Activated naive CD8-positive, alpha-beta T cell treated with anti-CD3 and anti-CD28 coated beads for 36 hours (primary cell): ENCODE measurements around the gene SLC24A3. TPM values are rescaled to one million over a fixed set of nuclear protein-coding genes. Genes with fewer than 3 reads are reported as not detected.

Source experiments
- DNase-seq: peaks from one replicate; pipeline ENCODE4 v3.0.0; 2021
- H3K27ac Mint-ChIP-seq: one replicate; pipeline ENCODE4 v1.8.0; 2022; ENCODE audit warnings: mild to moderate bottlenecking, moderate library complexity, mixed read lengths
- H3K27me3 Mint-ChIP-seq: one replicate; pipeline ENCODE4 v1.8.0; 2022; ENCODE audit warnings: mild to moderate bottlenecking, mixed read lengths
- H3K36me3 Mint-ChIP-seq: one replicate; pipeline ENCODE4 v1.8.0; 2021; ENCODE audit warnings: mild to moderate bottlenecking, mixed read lengths
- H3K4me1 Mint-ChIP-seq: one replicate; pipeline ENCODE4 v1.8.0; 2021; ENCODE audit warnings: mixed read lengths
- H3K4me3 Mint-ChIP-seq: one replicate; pipeline ENCODE4 v1.8.0; 2022; ENCODE audit warnings: mild to moderate bottlenecking, moderate library complexity, mixed read lengths
- H3K9me3 Mint-ChIP-seq: one replicate; pipeline ENCODE4 v1.8.0; 2022; ENCODE audit warnings: mixed read lengths
- total RNA-seq, 2 experiments: library from RNA; stranded (reverse); gene quantifications; one replicate each; pipeline ENCODE4 v1.2.3, GENCODE V29; 2021

Gene SLC24A3
- total RNA-seq, 2 experiments from 2014 or later = not detected

GRCh38 chr20:19408971-19409370 lies 196.5 kb downstream of the SLC24A3 start:
- Mint-ChIP-seq H3K27me3 (peaks cover 7% of the 10 kb centered on the region), H3K9me3 (no peaks in the 10 kb centered on the region), H3K36me3 (no peaks in the 10 kb centered on the region), H3K4me3 (no peak overlapping the region), H3K4me1 (no peaks in the 10 kb centered on the region), H3K27ac (no peak overlapping the region)
- no peak for DNase-seq

DNA sequence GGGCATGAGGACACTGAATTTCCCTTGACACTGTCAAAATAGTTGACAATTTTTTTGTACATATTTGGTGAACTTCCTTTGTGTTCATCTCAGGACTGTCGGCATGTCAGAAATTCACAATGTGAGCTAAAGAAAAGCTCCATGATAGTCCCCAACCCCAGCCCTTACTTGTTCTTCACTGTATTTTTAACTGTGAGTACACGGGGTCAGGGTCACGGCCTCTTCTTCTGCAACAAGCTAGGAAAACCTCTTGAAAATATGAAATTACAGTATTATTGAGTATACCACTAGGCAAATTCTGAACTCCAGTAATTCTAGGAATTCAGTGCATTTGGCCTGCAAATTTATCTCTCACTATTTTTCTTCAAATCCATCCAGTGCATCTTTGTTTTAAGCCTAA lies 199.4 kb downstream of the SLC24A3 start:
- Mint-ChIP-seq H3K27me3 (peaks cover 5% of the 10 kb centered on the region), H3K27ac (no peak overlapping the region), H3K36me3 (no peaks in the 10 kb centered on the region)

GRCh38 chr20:19412254-19412653 lies 199.8 kb downstream of the SLC24A3 start:
- no peaks in the 10 kb centered on the region for H3K4me1 Mint-ChIP-seq
- no peak overlapping the region for H3K4me3 Mint-ChIP-seq
- no peaks in the 10 kb centered on the region for H3K9me3 Mint-ChIP-seq
- no peak for DNase-seq
- H3K36me3 Mint-ChIP-seq = no peaks in the 10 kb centered on the region
- peaks cover under 1% of the 10 kb centered on the region for H3K27me3 Mint-ChIP-seq
- no peak overlapping the region for H3K27ac Mint-ChIP-seq

More for the DNA sequence above, 199.4 kb downstream of the SLC24A3 start:
- no peak overlapping the region for H3K4me3 Mint-ChIP-seq
- H3K4me1 Mint-ChIP-seq = no peaks in the 10 kb centered on the region
- H3K9me3 Mint-ChIP-seq = no peaks in the 10 kb centered on the region
- no peak for DNase-seq

DNA sequence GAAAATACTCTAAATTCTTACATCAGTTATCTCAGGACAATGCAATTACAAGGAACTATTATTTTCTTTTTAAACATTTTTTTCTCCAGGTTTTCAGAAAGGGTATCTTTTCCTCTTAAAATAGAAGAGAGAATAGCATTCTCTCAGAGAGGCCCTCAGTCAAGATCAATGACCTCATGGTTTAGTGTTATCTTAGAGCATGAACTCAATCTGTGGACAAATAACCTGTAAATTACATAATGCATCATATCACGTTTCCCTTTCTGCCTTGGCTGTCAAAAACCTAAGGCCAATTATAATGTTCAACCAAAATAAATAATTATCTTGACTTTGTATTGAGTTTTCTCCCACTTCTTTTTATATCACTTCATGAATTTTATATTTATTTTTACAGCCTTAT lies 202.2 kb downstream of the SLC24A3 start:
- no peaks in the 10 kb centered on the region for H3K36me3 Mint-ChIP-seq
- no peaks in the 10 kb centered on the region for H3K4me1 Mint-ChIP-seq
- no peak overlapping the region for H3K4me3 Mint-ChIP-seq
- no peak overlapping the region for H3K27ac Mint-ChIP-seq
- no peaks in the 10 kb centered on the region for H3K9me3 Mint-ChIP-seq
- no peak for DNase-seq
- H3K27me3 Mint-ChIP-seq = no peaks in the 10 kb centered on the region

DNA sequence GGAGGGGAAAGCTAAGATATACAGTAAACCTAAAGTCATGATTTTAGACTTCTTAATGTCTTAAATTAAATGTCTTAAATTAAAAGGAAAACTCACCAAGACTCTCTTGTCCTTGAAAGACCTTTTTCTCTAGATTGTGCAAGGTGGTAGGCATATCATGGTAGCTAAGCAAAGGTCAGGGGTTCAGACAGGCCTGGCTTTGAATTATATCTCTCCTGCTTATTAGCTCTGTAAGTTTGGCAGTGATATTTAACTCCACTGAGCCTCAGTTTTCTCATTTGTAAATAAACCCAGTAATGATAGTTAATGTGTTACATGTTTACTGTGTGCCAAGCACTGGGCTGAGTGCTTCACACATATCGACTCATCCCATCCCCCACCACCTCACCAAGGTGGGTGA lies 203.3 kb downstream of the SLC24A3 start:
- Mint-ChIP-seq H3K4me1 (no peaks in the 10 kb centered on the region), H3K27me3 (no peaks in the 10 kb centered on the region), H3K4me3 (no peak overlapping the region), H3K9me3 (no peaks in the 10 kb centered on the region), H3K27ac (no peak overlapping the region), H3K36me3 (no peaks in the 10 kb centered on the region)
- DNase-seq = no peak

GRCh38 chr20:19416627-19417026 lies 204.2 kb downstream of the SLC24A3 start:
- H3K36me3 Mint-ChIP-seq = no peaks in the 10 kb centered on the region
- H3K4me3 Mint-ChIP-seq = no peak overlapping the region
- no peak overlapping the region for H3K27ac Mint-ChIP-seq
- H3K9me3 Mint-ChIP-seq = no peaks in the 10 kb centered on the region
- H3K27me3 Mint-ChIP-seq = no peaks in the 10 kb centered on the region
- no peak for DNase-seq
- no peaks in the 10 kb centered on the region for H3K4me1 Mint-ChIP-seq

GRCh38 chr20:19419396-19419795 lies 207.0 kb downstream of the SLC24A3 start:
- no peaks in the 10 kb centered on the region for H3K36me3 Mint-ChIP-seq
- H3K9me3 Mint-ChIP-seq = no peaks in the 10 kb centered on the region
- no peaks in the 10 kb centered on the region for H3K27me3 Mint-ChIP-seq
- H3K27ac Mint-ChIP-seq = no peak overlapping the region
- DNase-seq = no peak
- H3K4me3 Mint-ChIP-seq = no peak overlapping the region
- no peaks in the 10 kb centered on the region for H3K4me1 Mint-ChIP-seq

DNA sequence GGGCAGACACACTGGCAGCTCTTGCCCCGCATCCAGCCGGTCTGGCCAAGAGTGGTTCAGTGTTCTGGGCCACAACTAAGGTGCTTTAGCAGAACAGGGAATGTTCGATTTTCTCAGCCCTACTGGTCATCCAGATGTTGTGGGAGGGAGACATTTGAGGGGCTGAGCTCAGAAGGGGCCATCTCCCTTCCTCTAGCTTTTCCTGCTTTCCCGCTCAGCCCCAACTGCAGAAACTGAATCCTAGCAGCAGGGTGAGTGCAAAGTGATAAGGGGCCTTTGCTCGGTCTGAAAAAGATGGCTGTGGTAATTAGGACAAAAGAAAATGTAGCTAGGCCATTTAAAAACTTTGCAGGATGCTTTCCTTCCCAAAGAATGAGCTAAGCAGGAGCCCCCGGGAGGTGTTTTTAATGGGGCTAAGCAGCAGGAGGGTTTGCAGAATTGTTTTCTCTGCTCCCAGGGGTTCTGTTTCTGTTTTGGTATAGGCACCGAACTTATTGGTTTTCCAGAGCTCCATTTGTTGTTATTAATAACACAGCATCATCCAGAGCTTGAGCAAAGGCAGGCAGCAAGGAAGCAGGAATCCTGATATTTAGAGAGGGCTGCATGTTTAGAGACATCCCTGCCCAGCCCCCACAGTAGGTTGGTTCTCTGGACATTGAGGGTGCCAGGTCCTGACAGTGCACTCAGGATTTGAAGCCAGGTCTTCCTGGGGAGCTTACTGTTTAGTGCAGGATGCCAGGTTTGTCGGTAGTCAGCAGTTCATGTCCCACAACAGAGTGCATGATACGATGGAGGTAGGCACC lies 210.9 kb downstream of the SLC24A3 start:
- no peak for DNase-seq
- no peaks in the 10 kb centered on the region for H3K36me3 Mint-ChIP-seq
- no peaks in the 10 kb centered on the region for H3K27me3 Mint-ChIP-seq

DNA sequence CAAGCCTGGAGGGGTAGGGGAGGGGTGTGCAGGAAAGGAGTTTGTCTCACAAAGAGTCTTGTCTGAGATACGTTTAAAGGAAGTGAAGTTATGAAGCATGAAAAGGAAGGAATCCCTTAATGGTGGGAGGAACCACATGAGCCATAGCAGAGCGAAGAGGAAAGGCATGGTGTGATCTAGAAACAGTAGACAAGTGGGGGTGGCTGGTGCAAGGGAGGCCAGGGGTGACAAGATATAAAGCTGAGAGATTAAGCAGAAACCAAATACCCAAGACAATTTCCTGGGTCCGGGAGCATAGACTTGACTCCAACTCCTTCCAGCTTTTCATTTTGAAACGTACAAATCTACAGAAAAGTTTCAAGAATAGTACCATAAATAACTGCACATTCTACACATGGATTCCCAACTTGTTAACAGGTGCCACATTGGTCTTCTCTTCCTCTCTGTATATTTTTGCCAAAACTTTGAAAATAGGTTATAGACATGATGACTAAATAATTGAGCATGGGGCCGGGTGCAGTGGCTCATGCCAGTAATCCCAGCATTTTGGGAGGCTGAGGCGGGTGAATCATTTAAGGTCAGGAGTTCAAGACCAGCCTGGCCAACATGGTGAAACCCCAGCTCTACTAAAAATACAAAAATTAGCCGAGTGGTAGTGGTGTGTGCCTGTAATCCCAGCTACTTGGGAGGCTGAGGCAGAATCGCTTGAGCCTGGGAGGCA lies 211.6 kb downstream of the SLC24A3 start:
- Mint-ChIP-seq H3K27ac (no peak overlapping the region), H3K4me3 (no peak overlapping the region), H3K27me3 (no peaks in the 10 kb centered on the region), H3K4me1 (no peaks in the 10 kb centered on the region), H3K9me3 (no peaks in the 10 kb centered on the region), H3K36me3 (no peaks in the 10 kb centered on the region)
- DNase-seq = no peak

More for the DNA sequence above, 210.9 kb downstream of the SLC24A3 start:
- H3K27ac Mint-ChIP-seq = no peak overlapping the region
- H3K4me3 Mint-ChIP-seq = no peak overlapping the region
- no peaks in the 10 kb centered on the region for H3K4me1 Mint-ChIP-seq
- no peaks in the 10 kb centered on the region for H3K9me3 Mint-ChIP-seq

DNA sequence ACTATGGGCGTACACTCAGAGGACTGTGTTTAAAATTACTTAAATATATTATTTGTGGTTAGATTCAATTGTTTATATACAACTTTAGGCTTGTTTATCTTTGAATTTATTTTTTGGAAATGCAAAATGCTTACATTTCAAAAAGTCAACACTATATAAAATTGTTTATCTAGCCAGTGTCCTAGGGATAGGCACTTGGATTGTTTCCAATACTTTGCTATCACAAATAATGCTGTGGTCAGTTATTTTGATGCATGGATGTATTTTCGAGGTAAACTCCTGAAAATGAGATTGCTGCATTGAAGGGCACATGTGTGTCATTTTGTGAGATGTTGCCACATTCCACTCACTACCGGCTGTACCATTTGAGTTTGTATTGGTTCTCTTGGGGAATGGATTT lies 213.9 kb downstream of the SLC24A3 start:
- Mint-ChIP-seq H3K27me3 (no peaks in the 10 kb centered on the region), H3K36me3 (no peaks in the 10 kb centered on the region), H3K4me3 (no peak overlapping the region), H3K4me1 (no peaks in the 10 kb centered on the region), H3K9me3 (no peaks in the 10 kb centered on the region), H3K27ac (no peak overlapping the region)
- DNase-seq = no peak

DNA sequence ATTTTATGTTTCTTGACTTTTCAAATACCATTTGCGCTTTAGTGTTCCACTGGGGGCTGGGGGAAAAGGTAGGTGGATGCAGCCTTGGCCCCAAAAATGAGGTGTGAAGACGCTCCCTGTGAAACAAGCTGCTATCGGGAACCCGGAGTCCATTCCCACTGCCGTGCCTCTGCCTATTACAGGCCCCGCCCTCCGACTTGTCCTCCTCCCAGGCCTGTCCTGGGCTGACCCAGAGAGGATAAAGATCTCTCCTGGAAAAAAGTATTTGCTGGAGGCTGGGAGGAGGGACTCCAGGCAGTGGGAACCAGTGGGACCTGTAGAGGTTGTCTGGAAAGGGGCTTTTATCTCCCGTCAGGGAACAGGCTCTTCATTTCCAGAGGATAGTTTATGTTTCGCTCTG lies 215.0 kb downstream of the SLC24A3 start:
- Mint-ChIP-seq H3K4me3 (no peak overlapping the region), H3K36me3 (no peaks in the 10 kb centered on the region), H3K27ac (no peak overlapping the region), H3K9me3 (no peaks in the 10 kb centered on the region), H3K27me3 (no peaks in the 10 kb centered on the region), H3K4me1 (no peaks in the 10 kb centered on the region)
- DNase-seq = no peak

DNA sequence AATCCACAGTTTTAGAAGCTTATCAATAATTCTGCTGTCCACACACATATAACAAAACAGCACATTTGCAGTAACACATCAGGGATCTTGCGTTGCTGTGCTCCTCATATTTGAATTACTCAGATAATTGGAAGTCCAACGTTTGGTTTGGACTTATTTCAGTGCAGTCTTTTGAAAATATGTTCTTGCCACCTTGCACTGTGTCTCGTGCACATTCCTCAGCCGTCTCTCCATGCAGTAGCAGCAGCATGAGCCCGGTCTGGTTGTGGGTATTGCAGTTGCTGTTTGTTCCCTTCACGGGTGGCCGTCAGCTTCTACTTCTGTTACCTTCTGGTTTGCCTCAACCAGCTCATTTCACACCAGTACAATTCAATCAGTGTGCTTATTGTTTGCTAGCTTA lies 215.5 kb downstream of the SLC24A3 start:
- Mint-ChIP-seq H3K4me1 (no peaks in the 10 kb centered on the region), H3K36me3 (no peaks in the 10 kb centered on the region)
- no peak for DNase-seq

DNA sequence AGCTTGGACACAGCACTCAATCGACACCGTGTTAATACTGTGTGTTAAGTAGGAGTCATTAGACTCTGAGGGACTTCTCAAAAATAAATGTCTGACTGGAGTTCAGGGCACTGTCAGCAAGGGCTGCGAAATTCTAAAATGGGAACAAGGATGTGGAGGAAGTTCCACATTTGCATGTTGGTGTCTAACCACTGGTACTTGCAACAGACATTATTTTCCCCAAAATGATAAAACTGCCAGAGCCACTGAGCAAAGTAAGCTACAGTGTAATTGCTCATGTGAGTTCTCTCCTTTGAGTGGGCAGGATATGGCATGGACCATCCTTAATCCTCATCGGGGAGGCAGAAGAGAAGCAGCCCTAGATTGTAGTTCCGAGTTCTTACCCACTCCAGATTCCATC lies 215.9 kb downstream of the SLC24A3 start:
- DNase-seq = no peak
- Mint-ChIP-seq H3K27me3 (no peaks in the 10 kb centered on the region), H3K4me1 (no peaks in the 10 kb centered on the region), H3K36me3 (no peaks in the 10 kb centered on the region), H3K27ac (no peak overlapping the region), H3K9me3 (no peaks in the 10 kb centered on the region), H3K4me3 (no peak overlapping the region)

More for the DNA sequence above, 215.5 kb downstream of the SLC24A3 start:
- H3K27me3 Mint-ChIP-seq = no peaks in the 10 kb centered on the region
- H3K9me3 Mint-ChIP-seq = no peaks in the 10 kb centered on the region
- no peak overlapping the region for H3K4me3 Mint-ChIP-seq
- H3K27ac Mint-ChIP-seq = no peak overlapping the region

DNA sequence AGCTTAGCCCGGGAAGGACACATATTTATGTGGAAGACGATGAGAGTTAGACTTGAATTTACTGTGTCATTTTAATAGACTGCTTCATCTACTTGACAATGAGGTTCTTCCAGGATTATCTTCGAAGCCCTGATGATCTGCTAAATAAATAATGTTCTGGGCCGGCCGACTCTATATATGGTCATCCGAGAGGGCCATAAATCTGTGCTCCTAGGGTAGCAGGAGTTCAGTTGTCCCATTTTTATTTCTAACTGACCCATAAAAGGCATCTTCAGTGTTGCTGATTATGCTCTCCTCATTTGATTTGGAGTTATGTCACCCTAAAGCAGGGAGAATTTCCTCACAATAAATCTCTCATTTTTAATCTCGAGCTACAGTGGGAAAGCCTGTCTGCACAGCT lies 217.1 kb downstream of the SLC24A3 start:
- no peaks in the 10 kb centered on the region for H3K9me3 Mint-ChIP-seq
- no peak for DNase-seq
- no peaks in the 10 kb centered on the region for H3K36me3 Mint-ChIP-seq
- peaks cover 3% of the 10 kb centered on the region for H3K4me1 Mint-ChIP-seq
- H3K27me3 Mint-ChIP-seq = no peaks in the 10 kb centered on the region
- H3K4me3 Mint-ChIP-seq = no peak overlapping the region
- no peak overlapping the region for H3K27ac Mint-ChIP-seq

DNA sequence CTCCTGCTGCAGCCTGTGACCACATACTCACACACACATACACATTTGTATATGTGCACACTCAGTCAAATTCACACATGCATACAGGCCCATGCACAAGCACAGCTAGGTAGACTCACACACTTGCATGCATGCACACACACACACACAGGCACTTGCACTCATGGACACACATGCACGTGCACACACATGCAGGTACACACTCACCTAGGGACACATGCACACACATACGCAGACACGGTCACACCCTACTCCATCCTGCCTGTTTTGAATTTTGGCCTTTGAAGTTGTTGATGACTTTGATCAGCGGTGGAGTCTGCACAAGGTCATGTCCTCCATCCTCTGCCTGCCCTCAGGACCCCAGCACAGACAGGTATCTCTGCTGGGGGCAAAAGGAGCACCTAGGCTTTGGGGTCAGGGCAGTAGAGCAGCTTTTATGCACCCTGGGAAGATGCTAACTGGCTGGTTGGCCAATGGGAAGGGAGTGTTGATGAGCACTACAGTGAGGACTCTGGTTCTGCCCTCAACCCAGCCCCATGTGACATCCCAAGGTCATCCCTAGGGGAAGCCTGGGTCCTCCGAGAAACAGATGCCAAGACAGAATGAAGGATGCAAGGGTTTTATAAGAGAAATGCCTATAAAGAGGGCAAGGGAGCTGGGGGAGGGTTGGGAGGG lies 218.3 kb downstream of the SLC24A3 start:
- H3K4me3 Mint-ChIP-seq = no peak overlapping the region
- H3K27me3 Mint-ChIP-seq = no peaks in the 10 kb centered on the region
- no peaks in the 10 kb centered on the region for H3K9me3 Mint-ChIP-seq
- H3K4me1 Mint-ChIP-seq = peaks cover 3% of the 10 kb centered on the region
- no peaks in the 10 kb centered on the region for H3K36me3 Mint-ChIP-seq
- no peak overlapping the region for H3K27ac Mint-ChIP-seq
- no peak for DNase-seq
